C4-2B (cell line): ENCODE data around the gene FOCAD.

ENCODE experiments used
- ZFX ChIP-seq: fragments of 450-650 bp; IDR thresholded peaks from 2 replicates; pipeline ENCODE4 v1.6.1; 2017
- TF ChIP-seq, protein P1 (sequence below): fragments of 450-650 bp; conservative IDR thresholded peaks from 2 replicates; pipeline ENCODE4 v1.5.1; 2017; ENCODE audit warnings: mild to moderate bottlenecking

DNA sequence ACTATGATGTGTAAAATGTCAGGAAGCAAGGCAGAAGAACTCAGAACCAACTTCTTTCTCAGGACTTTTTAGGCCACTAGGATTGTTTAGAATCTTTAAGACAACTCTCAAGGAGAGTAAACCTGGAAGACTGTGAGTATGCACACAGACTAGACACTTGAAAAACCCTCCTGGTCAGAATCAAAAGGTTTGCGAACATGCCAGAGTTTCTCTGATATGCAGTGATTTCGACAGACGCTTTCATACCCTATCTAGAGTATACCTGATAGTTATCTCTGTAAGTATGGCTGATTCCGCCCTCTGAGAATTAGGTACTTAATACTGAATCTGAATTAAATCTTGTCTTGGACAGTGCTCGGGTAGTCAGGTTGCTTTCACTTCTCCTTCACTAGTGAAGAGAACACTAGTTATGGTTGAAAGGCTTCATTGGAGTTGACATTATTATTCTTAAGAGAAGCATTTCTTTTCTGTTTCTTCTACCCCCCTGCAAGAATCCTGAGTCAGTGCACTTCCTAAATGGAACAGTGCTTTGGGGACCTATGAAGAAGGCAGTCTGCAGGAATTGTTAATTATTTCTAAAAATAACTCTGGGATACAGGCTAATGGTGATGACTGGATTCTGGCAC lies 189.3 kb downstream of the FOCAD start:
- TF ChIP-seq, protein P1, sequence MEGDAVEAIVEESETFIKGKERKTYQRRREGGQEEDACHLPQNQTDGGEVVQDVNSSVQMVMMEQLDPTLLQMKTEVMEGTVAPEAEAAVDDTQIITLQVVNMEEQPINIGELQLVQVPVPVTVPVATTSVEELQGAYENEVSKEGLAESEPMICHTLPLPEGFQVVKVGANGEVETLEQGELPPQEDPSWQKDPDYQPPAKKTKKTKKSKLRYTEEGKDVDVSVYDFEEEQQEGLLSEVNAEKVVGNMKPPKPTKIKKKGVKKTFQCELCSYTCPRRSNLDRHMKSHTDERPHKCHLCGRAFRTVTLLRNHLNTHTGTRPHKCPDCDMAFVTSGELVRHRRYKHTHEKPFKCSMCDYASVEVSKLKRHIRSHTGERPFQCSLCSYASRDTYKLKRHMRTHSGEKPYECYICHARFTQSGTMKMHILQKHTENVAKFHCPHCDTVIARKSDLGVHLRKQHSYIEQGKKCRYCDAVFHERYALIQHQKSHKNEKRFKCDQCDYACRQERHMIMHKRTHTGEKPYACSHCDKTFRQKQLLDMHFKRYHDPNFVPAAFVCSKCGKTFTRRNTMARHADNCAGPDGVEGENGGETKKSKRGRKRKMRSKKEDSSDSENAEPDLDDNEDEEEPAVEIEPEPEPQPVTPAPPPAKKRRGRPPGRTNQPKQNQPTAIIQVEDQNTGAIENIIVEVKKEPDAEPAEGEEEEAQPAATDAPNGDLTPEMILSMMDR: no peak
- no peak for TF ChIP-seq ZFX
